Measurements from ENCODE around the gene KRT72. TPM values are rescaled to one million over a fixed set of nuclear protein-coding genes. Genes with fewer than 3 reads are reported as not detected.

The KRT72 gene
- total and polyA plus RNA-seq, 4 donors = not detected

GRCh38 chr12:52603314-52603713 is 2.1 kb upstream of the KRT72 start:
- Histone ChIP-seq H3K27ac (ENCODE audit: low read depth in 1 of 2, low read length in 2 of 2) (no peak overlapping the region), H3K9ac (ENCODE audit: low read depth in 1 of 2, low read length in 2 of 2) (no peak overlapping the region), H3K4me1 (ENCODE audit: control insufficient read depth in 4 of 4, insufficient read depth in 4 of 4, low read length in 3 of 4) (no peaks in the 10 kb centered on the region), H3K36me3 (ENCODE audit: control insufficient read depth in 4 of 4, insufficient read depth in 3 of 4, low read depth in 1 of 4, low read length in 3 of 4) (no peaks in the 10 kb centered on the region), H3K4me3 (ENCODE audit: low read depth in 1 of 3, low read length in 3 of 3) (no peak overlapping the region), H3K9me3 (ENCODE audit: control insufficient read depth in 4 of 4, low read length in 3 of 4) (no peaks in the 10 kb centered on the region), H3K27me3 (ENCODE audit: control insufficient read depth in 4 of 4, insufficient read depth in 4 of 4, low read length in 3 of 4) (peaks cover 0 to 7% (median 3%) of the 10 kb centered on the region in 4 donors)
- TF ChIP-seq RAD21 (IDR thresholded peaks at IDR 0.05) (no peak), SP1 (IDR thresholded peaks at IDR 0.05) (no peak), TAF1 (conservative IDR thresholded peaks at IDR 0.05) (no peak), CTCF (IDR thresholded peaks at IDR 0.05; ENCODE audit: low read depth, low read length, missing input control) (no peak), FOXA2 (IDR thresholded peaks at IDR 0.05) (no peak), HNF4A (conservative IDR thresholded peaks at IDR 0.05) (no peak), MAX (IDR thresholded peaks at IDR 0.05) (no peak), GABPA (IDR thresholded peaks at IDR 0.05 in 1 of 2, conservative IDR thresholded peaks at IDR 0.05 in 1 of 2) (no peak), EGR1 (IDR thresholded peaks at IDR 0.05; ENCODE audit: low read depth in 2 of 2) (no peak), NR2F2 (IDR thresholded peaks at IDR 0.05) (no peak), JUND (IDR thresholded peaks at IDR 0.05) (no peak), ZBTB33 (IDR thresholded peaks at IDR 0.05) (no peak), HNF4G (IDR thresholded peaks at IDR 0.05) (no peak), ATF3 (IDR thresholded peaks at IDR 0.05) (no peak), FOXA1 (IDR thresholded peaks at IDR 0.05) (no peak), REST (IDR thresholded peaks at IDR 0.05) (no peak), YY1 (IDR thresholded peaks at IDR 0.05) (no peak), RXRA (IDR thresholded peaks at IDR 0.05) (no peak)
- DNase-seq (ENCODE audit: low spot score) = no peak
- 93% methylated on average over 2 of the region's 2 CpGs for WGBS

Measured in liver (tissue), 9 donors.